GM19099 (cell line): ENCODE results near the gene LMCD1.

Experiments used
- POLR2A ChIP-seq: IDR thresholded peaks from 3 replicates; pipeline ENCODE4 v1.6.1; 2011; ENCODE audit warnings: low read depth; ENCODE audit not compliant: insufficient read length; ENCODE audit errors: extremely low read depth

LMCD1 gene

DNA sequence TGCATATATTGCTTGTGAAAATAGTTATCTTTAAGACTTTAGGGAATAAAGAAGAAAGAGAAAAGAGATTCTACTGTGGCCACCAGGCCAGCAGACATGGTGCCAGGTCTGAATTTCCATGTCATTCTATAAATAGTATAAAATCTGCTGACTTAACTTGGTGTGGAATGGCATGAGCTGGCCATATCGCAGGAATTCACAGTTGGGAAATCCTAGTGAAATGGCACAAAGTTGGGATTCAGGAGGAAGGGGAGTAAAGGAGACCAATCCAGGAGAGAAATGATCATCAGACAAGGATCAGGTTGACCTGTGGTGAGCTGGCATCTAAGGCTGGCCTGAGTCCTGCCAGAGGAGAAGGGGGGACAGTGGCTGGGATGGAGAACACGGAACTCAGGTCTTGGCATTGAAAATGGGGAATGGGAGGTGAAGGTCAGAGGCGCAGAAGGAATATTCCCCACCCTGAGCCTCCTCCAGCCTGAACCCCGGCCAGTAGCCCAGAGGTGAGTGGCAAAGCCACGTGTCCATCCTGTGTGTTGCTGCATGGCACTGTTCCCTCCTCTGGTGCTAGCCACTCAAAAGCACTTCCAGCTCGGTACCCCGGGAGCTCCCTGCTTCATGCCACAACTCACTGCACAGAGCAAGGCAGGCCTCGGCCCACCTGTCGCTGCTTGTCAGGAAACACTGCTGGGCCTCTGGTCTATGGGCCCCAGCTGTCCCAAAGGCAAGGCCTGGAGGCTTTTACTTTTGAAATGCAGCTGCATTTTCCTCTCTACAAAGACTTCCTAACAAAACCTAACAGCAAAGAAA is 91.6 kb downstream of the LMCD1 start:
- TF ChIP-seq POLR2A = no peak

DNA sequence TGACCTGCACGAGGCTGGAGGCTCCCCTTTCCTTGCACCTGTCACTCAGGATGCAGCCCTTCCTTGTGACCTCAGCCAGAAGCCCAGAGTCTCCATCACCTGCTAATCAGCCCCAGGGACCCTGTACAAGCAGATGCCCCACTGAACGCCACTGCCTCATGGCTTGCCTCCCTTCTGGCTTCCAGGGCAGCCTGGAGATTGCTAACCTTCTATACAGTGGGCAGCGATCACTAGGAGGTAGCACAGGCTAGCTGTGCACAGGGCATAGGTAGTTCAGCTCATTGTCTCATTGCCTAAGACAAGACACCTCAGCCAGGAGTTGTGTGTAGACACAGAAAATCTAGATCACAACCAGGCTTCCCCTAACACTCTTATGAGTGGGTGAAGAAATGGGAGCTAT is 93.6 kb downstream of the LMCD1 start:
- no peak for TF ChIP-seq POLR2A

DNA sequence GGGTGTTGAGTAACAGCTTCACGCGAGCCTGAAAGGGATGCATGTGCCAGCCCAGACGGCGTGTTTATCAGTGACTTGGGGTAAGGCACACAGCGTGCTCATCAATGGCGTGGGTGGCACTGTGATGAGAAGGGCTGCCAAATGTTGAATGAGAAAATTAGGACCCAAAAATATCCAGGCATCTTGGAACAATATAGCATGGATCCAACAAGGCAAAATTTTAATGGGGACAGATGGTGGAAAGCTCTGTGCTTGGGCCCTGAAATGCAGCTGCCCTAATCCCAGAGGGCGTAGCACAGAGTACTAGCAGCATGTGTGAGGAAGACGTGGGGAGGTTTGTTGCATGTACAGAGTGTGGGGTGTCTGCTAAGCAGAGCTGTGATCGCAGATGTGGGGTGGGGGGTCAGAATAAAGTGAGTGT is 94.1 kb downstream of the LMCD1 start:
- no peak for TF ChIP-seq POLR2A

DNA sequence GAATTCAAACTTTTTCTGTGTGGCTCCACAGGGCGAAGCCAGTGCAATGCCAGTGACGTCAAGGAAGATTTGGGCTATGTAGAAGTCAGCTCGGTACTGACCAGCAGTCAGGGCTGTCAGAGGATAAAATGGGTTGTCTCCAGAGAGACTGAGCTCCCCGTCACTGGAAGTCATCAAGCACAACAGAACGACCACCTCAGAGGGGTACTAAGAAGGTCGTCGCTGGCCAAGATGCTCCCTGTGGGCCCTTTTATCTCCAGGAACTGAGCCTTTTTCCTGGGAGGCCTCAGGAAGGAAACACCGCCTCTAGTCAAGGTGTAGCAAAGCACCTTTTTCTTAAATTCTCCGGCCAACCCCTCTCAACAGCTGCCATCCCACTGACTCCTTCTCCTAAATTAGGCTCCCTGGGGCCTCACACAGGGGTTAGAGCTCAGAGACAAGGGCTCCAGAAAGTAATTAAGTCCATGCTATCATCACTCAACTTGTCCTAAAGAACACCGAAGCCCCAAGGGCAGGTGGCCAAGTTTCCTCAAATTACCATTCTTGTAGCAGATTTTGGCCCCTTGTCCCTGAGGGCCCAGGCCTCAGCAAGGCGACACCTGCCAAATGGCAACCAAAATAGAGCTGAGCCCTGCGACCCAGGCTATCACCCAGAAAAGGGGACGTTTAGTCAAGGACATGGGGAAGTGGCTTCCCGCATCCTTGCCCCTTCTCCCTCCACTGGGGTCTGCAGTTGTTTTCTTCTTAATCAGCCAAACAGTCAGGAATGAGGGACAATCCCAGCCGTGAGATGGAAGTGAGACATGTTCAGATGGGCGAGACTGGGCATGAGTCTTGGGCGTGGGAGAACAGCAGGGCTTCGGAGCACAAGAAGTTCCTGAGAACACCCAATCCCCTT is 94.9 kb downstream of the LMCD1 start:
- TF ChIP-seq POLR2A = no peak

DNA sequence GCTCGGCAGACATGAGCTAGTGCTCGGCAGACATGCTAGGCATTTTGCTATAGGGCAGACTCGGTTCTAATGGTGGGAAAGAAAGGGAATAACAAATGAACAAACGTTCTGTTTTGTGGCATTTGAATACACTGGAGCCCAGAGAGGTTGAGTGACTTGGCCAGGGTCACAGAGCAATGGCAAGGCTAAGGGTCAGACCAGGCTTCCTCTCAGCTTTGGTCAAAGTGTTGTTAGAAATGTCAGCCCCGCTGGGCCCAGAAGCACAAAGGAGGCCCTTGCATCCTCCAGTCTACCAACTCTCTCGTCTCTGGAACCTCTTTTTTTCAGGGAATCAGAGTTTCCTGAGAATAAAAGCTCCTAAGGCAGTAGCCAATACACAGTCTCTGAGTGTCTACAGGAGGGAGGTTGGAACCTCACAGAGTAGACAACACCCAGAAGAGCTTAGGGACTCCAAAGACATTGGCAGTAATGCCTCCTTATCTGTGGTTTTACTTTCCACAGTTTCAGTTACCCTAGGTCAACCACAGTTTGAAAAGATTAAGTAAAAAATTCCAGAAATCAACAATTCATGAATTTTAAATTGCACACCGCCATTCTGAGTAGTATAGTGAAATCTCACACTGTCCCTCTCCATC is 95.7 kb downstream of the LMCD1 start:
- TF ChIP-seq POLR2A = no peak

DNA sequence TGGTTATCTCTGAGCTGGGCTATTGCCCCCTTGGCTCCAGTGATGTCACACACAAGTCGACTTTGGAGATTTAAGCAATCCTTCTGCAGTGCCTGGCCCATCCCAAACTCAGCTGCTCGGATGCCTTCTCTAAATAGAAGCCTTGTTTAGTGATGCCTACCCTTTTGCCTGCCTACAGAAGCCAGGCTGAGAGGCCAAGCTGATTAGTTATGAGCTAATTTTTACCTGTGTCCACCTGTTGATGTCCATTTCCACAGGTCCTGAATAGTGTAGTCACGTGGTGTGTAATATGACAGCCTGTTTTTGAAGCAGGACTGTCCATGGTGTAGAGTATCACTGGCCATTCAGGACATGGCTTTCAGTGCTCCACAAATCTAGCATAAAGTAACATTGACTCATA is 97.5 kb downstream of the LMCD1 start:
- no peak for TF ChIP-seq POLR2A

DNA sequence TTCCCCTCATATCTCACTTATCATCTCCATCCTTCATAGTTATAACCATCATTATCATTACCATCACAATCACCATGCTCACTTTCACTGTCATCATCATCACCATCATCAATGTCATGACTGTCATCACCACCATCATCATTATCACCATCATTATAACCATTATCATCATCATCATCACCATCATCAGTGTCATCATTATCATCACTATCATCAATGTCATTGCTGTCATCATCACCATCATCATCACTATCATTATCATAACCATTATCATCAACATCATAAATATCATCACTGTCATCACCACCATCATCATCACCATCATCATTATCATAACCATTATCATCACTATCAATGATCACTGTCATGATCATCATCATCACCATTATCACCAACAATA is 98.8 kb downstream of the LMCD1 start:
- TF ChIP-seq POLR2A = no peak

DNA sequence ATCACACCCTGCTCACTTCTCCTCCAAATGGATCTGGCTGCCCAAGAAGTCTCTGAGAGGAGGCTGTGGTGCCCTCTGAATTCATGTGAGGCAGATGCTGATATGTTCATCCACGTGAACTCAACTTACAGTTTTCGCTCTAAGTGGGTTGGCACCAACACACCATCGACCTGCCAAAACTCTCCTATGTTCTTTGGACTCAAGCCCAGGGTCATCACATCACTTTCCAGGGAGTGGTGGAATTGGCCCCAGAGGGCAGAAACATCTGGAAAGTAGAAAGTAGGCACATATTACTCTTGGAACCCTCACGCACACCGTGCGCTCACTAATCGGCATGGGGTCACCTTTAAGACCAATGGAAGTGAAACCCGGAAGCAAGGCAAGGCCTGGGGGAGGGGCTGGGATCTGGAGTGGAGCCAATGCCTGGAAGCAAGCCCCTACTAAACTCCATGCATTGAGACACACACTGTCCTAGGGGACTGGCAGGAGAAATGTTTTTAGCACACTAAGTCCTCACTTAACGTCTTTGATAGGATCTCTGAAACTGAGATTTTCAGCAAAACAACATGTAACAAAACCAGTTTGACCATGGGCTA is 101.6 kb downstream of the LMCD1 start:
- no peak for TF ChIP-seq POLR2A

DNA sequence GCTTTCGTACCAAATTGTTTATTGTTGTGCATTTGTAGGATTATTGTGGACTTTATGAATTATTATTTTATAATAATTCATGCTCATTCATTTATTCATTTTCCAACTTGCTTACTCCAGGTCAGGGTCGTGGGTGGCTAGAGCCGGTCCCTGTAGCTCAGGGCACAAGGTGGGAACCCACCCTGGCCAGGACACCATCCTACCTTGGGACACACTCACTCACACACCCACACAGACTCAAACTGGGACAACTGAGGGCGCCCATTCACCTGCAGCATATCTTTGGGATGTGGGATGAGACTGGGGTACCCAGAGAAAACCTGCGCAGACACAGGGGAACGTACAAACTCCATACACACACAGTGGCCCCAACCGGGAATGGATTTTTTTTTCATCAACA is 102.4 kb downstream of the LMCD1 start:
- no peak for TF ChIP-seq POLR2A

DNA sequence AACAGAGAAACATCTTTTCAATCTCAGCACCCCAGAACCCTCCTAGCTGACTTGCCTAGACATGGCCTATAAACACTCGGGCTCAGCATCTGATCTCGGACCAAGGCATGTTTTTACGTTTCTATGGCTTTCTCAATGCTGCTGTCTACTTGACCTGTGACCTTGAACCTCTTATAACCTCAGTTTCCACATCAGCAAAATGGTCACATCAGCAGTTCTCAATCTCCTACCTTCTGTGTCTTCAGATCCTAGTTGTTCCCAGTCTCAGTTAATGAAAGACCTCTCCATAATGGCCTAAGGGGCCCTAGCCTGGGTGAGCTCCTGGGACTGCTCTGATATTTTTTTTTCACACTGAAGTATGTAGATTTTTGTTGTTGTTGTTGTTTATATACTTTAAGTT is 103.4 kb downstream of the LMCD1 start:
- no peak for TF ChIP-seq POLR2A

DNA sequence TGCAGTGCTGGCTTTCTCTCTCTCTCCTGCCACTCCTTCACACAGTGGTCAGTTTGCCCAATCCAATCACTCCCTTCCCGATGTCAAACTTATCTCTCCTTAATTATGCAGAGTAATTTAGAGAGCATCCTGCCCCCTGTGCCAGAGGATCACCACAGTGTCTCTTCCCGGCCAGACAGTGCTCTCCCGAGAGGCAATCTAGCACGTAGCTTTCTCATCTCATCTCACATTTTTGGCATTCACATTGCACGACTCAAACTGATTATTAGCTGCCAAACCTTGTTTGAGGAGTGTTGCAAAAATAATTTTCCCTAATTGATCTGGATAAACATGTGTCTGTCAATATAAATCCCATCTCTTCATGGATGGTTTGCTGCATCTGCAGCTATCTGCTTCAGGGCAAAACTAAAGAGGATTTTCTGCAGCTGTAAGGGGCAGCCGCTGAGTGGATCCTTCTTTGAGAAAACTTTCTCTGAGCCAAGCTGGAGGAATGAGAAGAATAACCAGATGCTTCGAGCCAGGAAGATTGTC is 105.1 kb downstream of the LMCD1 start:
- no peak for TF ChIP-seq POLR2A

DNA sequence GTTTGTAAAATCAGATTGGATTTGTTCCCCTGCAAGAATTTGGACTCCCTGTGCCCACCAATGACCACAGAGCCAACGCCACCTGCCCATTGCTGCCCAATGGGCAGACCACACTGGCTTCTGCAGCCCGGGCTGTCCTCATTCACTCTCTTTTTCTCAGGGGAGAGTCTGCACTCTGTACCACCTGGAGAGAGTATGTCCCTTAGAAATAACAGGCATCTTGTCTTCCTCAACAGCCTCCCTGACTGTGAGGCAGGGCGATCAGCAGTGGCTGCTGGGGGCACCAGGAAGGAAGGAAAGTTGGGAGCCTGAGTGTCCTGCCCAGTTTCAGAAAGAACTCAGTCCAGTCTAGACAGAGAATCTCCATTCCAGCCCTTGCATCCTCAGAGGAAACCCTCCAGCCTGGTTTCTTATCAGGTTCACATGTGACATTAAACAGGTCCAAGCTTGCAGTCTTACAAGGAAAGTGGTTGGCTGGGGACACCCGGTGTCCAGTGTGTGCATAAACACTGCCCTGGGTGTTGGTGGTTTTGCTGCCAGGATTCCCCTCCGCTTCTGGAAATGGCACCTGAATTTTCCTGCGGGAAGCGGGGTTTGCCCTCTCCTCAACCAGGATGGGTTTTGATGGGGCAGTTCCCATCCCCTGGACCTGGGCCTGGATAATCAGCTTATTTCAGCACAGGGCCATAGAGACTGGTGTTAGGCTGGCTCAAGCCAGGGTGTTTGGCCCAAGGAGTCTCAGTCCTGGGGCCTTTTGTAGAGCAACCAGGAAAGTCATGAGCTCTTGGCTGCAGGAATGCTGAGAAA is 105.8 kb downstream of the LMCD1 start:
- TF ChIP-seq POLR2A = no peak

DNA sequence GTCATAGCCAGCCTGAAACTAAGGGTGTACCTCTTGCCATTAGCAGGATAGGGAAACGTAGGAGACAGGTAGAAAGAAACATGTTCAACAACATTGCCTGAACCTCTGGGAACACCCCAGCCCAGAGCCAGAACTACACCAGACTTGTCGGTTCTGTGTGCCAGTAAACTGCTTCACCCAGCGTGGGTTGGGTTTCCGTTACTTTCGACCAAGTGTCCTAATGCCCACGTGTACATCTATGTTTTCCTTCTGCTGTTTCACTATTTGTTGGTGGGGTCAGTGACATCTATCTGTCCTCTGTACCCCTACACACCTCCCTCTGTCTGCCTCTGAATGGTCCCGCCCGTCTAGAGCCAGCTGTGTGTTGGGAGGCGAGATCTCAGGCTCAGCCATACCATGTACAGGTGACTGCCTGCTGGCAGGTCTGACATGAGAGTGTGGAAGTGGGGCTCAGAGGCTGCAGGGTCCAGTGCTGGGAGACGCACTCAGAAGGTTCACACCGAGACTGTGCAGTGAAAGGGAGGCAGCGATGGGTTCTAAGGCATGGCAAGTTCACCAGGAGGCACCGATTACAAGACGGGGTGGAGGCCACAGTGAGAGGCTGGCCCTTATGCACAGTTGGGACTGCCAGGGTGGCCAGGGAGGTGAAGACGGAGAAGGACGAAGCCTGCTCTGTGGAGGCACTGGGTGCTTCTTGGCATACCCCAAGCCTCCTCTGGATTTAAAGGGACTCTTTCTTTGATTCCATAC is 106.6 kb downstream of the LMCD1 start:
- no peak for TF ChIP-seq POLR2A
